Measurements from ENCODE around the gene KRT25.

DNA sequence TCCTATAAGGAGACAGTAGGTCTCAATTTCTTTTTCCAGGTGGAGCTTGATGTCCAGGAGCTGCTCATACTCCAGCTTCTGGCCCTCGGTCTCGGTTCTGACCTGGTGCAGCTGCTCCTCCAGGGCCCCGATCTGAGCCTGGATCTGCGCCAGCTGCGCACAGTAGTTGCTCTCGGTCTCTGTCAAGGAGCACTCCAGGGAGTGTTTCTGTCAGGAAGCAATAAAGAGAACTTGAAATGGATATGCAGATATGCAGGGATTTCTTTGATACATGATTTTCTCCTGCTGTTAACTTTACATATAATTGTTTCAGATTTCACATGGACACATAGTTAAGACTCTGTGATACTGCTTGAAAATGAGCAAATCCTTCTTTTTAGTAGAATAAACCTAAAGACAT lies 4.7 kb downstream of the KRT25 start:
- TF ChIP-seq, protein P1, sequence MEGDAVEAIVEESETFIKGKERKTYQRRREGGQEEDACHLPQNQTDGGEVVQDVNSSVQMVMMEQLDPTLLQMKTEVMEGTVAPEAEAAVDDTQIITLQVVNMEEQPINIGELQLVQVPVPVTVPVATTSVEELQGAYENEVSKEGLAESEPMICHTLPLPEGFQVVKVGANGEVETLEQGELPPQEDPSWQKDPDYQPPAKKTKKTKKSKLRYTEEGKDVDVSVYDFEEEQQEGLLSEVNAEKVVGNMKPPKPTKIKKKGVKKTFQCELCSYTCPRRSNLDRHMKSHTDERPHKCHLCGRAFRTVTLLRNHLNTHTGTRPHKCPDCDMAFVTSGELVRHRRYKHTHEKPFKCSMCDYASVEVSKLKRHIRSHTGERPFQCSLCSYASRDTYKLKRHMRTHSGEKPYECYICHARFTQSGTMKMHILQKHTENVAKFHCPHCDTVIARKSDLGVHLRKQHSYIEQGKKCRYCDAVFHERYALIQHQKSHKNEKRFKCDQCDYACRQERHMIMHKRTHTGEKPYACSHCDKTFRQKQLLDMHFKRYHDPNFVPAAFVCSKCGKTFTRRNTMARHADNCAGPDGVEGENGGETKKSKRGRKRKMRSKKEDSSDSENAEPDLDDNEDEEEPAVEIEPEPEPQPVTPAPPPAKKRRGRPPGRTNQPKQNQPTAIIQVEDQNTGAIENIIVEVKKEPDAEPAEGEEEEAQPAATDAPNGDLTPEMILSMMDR (IDR thresholded peaks at IDR 0.05), result no peak
- TF ChIP-seq POLR2A (IDR thresholded peaks at IDR 0.05), result no peak
